IPS-18a (cell line): Measurements from ENCODE around the gene CACNA2D4.

Source experiments
- H3K27ac ChIP-seq: one replicate; pipeline ENCODE4 v1.5.1; 2013; ENCODE audit warnings: low read length
- H3K27me3 ChIP-seq: one replicate; pipeline ENCODE4 v1.6.1; 2013; ENCODE audit warnings: mild to moderate bottlenecking, low read length; ENCODE audit not compliant: control insufficient read depth, insufficient read depth
- H3K36me3 ChIP-seq: one replicate; pipeline ENCODE4 v1.6.1; 2013; ENCODE audit warnings: low read depth, low read length; ENCODE audit not compliant: control insufficient read depth
- H3K4me1 ChIP-seq: one replicate; pipeline ENCODE4 v1.6.1; 2013; ENCODE audit warnings: low read depth, low read length; ENCODE audit not compliant: control insufficient read depth
- H3K4me3 ChIP-seq: one replicate; pipeline ENCODE4 v1.5.1; 2013; ENCODE audit warnings: low read length
- H3K9ac ChIP-seq: one replicate; pipeline ENCODE4 v1.6.1; 2013; ENCODE audit warnings: mild to moderate bottlenecking, low read length, moderate library complexity
- H3K9me3 ChIP-seq: one replicate; pipeline ENCODE4 v1.6.1; 2013; ENCODE audit warnings: low read depth, low read length; ENCODE audit not compliant: control insufficient read depth

CACNA2D4 gene

DNA sequence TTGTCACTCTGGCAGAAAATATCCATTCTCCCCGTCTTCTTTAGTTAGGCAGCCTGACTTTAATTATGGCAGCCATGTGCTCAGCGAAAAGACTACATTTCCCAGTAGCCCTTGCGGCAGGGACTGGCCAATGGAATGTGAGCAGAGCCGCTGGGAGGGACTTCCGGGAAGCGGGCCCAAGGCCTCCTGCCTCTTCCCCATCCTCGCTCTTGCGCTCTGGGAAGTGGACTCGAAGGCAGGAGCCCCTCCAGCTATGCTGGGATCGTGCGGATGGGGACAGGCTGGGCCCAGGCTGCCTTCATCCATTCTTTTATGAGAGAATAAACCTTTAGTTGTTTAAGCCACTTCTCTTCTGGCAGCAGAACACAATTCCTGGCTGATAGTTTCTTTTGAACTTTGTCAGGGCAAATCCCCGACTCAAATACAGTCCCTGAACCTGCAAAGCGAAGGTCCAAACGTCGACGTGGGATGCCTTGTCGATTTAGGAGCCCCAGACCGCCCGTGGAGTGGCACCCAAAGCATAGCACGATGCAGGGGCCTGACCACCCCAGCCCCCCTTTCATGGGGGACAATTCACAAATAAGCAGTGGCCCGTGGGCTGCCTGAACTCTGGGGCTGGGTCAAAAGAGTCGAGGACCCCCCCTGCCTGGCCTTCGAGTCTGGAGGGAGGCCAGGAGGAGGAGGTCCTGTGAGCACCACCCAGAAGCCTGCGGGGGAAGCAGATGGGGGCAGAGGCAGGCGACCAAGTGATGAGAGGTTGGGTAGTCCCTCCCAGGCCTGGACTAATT lies 113.7 kb downstream of the CACNA2D4 start:
- no peak overlapping the region for H3K27ac ChIP-seq
- H3K4me3 ChIP-seq: no peak overlapping the region
- no peaks in the 10 kb centered on the region for H3K27me3 ChIP-seq
- no peaks in the 10 kb centered on the region for H3K36me3 ChIP-seq
- H3K9me3 ChIP-seq: no peaks in the 10 kb centered on the region
- no peak overlapping the region for H3K9ac ChIP-seq
- H3K4me1 ChIP-seq: no peaks in the 10 kb centered on the region

DNA sequence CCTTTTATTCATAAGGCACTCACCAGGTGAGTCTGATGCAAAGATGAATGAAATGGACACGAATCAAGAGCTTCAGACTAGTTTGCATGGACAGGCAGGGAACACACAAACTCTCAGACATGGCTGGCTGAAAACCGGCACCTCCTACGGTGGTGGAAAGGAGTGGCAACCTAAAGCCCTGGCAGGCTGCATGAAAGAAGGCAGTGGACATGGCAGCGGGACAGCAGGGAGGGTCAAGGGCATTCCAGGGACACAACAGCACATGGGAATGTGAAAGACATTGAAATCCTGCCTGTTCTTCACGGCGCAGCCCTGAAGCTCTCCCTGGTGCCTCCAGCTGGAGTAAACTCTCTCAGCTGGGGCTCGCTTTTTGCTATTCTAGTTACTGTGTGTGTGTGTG lies 114.7 kb downstream of the CACNA2D4 start:
- no peaks in the 10 kb centered on the region for H3K4me1 ChIP-seq
- H3K36me3 ChIP-seq: no peaks in the 10 kb centered on the region
- no peak overlapping the region for H3K9ac ChIP-seq
- no peaks in the 10 kb centered on the region for H3K27me3 ChIP-seq
- no peak overlapping the region for H3K27ac ChIP-seq
- no peak overlapping the region for H3K4me3 ChIP-seq
- no peaks in the 10 kb centered on the region for H3K9me3 ChIP-seq

DNA sequence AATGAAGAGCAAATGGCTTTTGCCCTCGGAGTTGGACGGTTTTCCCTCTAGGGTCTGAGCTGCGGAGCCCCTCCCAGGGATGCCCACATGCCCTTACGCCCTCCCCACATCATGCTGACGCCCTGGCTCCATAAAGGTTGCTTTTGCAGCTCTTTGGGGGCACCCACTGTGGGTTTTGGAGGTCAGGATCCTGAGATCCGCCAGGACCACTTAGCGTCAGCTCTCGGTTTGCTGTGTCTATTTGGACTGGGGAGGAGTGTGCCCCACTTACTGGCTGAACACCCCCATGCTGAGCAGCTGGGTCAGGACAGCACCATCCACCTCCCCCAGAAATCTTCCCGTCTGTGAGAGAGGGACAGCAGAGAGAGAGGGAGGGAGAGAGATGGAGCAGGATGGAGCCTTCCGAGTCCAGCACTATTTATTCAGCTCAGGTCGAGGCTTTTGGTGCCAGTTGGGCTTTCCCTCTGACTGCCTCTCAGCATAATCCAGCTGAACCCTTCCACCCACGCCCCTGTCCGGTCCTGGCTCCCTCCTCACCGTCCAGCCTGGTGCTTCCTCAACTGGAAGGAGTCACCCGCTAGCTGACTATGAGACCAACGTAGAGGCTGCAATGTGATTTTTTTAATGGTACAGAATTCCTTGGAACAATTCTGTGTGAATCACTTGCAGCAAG lies 117.0 kb downstream of the CACNA2D4 start:
- Histone ChIP-seq H3K27ac (no peak overlapping the region), H3K9me3 (no peaks in the 10 kb centered on the region), H3K4me1 (no peaks in the 10 kb centered on the region), H3K9ac (no peak overlapping the region), H3K36me3 (no peaks in the 10 kb centered on the region), H3K27me3 (no peaks in the 10 kb centered on the region), H3K4me3 (no peak overlapping the region)

DNA sequence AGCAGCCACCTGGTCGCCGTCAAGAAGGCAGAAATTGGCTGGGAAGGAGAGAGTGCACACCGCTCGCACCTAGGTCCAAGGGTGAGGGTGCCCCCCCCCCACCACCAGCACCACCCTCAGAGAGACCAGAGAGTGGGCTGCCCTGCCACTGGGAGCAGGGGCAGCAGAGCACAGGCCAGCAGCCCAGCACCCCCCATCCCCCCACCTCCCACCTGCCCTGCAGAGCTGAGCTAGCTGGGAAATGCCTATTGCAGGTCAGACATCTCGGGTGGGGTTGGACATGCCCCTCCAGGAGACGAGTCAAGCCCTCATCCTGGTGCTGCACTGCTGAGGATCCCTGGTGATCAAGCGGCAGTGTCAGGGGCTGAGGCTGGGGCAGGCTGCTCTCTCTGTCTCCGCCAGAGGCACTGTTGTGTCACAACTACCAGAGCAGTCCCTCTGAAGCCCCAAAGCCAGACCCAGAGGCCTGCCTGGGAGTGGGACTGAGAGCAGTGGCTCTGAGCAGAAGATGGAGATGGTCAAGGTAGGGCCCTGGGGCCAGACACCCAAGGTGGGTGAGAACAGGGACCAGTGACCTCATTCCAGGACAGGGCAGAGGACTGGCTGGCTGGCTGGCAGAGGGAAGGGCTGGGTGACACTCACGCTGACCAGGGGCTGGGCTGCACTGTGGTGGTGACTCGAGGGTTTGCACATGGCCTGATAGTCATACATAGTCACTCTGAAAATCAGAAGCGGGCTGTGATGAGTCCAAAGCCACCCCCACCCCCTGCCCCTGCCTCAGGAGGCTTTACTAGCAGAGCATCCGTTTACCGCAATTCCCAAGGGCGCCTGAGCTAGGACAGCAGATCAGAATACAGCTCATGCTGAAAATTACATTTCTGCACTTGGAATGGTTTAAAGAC lies 117.8 kb downstream of the CACNA2D4 start:
- no peaks in the 10 kb centered on the region for H3K9me3 ChIP-seq

DNA sequence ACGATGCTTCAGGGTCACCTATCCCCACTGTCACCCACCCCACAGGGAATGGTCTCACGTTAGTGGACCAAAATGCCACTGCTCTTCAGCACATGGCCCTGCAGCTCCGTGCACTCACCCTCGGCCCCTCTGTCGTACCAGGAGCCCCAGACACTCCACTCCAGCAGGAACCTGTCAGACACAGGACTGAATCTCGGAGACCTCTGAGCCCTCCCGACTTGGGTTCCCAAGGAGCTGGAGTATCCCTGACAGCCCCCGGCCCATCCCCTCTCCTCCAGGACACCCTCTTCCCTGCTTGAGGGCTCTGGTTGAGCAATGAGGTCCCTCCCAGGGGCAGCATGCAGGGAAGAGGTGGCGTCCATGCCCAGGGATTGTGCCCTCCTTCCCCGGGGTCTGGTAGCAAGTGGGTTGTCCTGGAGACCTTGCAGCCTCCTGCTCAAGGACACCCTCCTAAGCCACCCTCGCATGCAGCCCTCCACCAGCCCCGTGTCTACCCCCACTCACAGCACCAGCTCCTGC lies 118.5 kb downstream of the CACNA2D4 start:
- no peak overlapping the region for H3K27ac ChIP-seq
- peaks cover 3% of the 10 kb centered on the region for H3K4me1 ChIP-seq
- H3K27me3 ChIP-seq: no peaks in the 10 kb centered on the region
- H3K36me3 ChIP-seq: no peaks in the 10 kb centered on the region
- no peak overlapping the region for H3K9ac ChIP-seq
- H3K9me3 ChIP-seq: no peaks in the 10 kb centered on the region
- no peak overlapping the region for H3K4me3 ChIP-seq

More for the DNA sequence above, 117.8 kb downstream of the CACNA2D4 start:
- H3K4me3 ChIP-seq: no peak overlapping the region
- peaks cover 2% of the 10 kb centered on the region for H3K4me1 ChIP-seq
- no peaks in the 10 kb centered on the region for H3K36me3 ChIP-seq
- H3K27me3 ChIP-seq: no peaks in the 10 kb centered on the region
- no peak overlapping the region for H3K27ac ChIP-seq
- no peak overlapping the region for H3K9ac ChIP-seq

DNA sequence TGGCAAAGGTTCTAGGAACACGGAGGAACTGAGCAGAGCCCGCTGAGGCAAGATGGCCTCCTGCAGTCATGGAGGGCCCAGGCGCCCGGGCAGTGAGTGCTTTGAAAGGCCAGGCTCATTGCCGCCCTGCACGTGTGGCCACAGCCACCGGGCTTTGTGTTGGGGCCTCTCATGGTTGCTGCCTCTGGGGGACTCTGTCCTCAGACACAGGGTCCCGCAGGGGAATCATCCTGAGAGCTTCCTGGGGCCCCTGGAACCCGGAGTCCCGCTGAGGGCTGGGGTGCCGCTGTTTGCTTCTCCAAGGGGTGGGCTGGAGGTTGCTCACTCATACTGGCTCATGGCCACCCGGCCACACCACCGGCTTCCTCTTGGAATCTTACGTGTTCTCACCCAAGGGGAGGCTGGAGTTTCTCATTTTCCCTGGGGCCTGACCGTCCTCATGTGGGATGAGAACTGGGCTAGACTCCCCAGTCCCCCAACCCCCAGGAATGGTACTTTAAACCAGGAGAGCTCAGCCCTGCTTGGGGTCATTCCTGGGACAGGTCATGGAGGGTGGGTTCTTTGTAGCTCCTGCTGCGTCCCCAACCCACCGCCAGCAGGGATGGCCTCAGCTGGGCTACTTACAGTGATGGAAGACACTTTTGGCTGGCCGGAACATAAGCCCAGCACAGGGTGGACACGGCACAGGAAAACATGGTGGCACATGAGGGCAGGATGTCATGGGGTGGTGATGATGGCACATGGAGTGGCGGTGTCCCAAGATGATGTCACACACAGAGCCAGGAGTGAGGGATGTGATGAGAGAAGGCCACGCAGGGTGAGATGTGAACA lies 119.2 kb downstream of the CACNA2D4 start:
- Histone ChIP-seq H3K9me3 (no peaks in the 10 kb centered on the region), H3K27me3 (no peaks in the 10 kb centered on the region), H3K27ac (no peak overlapping the region), H3K4me1 (peaks cover 3% of the 10 kb centered on the region), H3K4me3 (no peak overlapping the region), H3K9ac (no peak overlapping the region), H3K36me3 (no peaks in the 10 kb centered on the region)

DNA sequence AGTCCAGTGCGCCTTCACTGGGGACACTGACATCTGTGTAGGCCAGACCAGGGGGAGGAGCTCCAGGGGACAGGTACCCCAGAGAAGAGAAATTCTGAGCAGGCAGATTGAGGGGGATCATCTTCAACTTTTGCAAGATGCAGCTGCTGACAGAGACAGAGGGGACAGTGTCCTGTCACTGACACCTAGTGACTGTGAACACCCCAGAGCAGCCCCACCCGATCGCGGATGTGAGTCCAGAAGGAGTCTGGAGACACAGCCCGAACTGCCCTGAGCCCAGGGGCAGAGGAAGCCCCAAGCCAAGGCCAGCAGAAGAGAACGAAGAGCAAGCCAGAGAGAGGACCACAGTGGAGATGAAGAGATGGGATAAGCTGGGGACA lies 119.8 kb downstream of the CACNA2D4 start:
- Histone ChIP-seq H3K9me3 (no peaks in the 10 kb centered on the region), H3K36me3 (no peaks in the 10 kb centered on the region), H3K4me1 (peaks cover 3% of the 10 kb centered on the region), H3K4me3 (no peak overlapping the region), H3K27me3 (no peaks in the 10 kb centered on the region), H3K27ac (no peak overlapping the region), H3K9ac (no peak overlapping the region)

DNA sequence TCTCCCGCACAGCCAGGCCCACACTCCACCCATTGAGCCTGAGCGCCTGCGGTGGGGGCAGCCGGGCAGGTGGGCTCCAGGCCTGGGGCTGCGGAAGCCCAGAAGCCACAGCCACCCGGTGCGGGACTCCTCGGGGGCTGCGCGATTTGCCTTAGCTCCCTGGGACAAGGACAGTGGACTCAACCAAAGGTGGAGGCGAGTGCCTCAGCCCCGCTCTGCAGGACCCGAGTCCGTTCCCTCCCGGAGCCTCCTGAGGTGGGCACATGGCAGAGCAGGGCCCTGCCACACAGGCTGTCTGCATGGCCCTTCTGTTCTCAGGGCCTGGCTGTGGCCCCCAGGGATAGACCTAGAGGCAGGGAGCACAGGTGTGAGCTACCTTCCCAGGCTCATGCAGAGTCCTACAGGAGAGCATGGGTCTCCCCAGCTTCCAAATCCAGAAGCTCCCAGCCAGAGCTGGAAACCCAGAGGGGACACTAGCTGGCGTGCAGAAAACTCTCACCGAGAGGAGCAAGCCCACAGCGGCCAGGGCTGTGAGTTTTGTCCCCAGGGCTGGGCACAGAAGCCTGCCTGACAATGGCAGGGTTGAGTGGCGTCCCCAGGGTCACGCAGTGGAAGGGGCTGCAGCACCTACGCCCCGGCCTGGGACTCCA lies 120.3 kb downstream of the CACNA2D4 start:
- no peak overlapping the region for H3K27ac ChIP-seq
- H3K4me3 ChIP-seq: no peak overlapping the region
- peaks cover 3% of the 10 kb centered on the region for H3K4me1 ChIP-seq
- no peaks in the 10 kb centered on the region for H3K27me3 ChIP-seq
- no peaks in the 10 kb centered on the region for H3K9me3 ChIP-seq
- no peaks in the 10 kb centered on the region for H3K36me3 ChIP-seq
- no peak overlapping the region for H3K9ac ChIP-seq

DNA sequence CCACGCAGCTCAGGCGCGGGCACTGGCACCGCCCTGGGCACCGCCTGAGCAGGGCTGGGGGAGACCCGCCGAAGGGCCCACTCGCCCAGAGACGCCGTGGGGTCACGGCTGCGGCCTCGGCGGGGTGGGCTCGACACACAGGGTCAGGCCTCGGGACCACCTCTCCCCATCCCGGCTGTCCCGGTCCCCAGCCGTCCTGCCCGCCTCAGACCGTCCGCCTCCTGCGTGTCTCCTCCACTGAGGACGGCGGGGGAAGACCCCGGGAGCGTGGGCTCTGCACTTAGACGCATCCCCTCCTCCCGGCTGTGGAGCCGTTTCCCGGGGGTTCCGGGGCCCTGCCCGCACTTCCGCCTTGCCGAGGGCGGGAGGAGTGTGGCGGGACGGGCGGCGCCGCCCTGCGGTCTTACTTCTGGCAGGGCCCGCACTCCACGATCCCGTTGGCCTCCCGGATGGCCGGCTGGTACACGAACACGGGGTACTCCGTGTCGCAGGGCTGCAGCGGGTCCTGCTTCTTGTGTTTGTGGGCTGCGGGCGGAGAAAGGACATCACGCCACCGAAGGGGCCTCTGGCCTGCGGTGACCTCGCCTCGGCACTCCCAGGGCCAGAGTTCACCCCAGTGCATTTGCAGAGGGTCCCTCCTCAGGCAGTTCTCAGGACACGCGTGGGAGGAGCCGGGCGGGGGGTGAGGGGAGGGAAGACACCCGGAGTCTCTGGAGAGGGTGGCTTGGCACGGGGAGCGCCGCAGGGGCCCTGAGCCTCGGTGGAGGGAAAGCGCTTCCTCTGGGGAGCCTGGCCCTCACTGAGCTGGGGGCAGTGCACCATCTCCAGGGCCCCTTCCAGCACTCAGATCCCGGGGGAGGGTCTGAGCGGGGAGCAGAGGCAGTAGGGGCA lies 121.2 kb downstream of the CACNA2D4 start:
- Histone ChIP-seq H3K27ac (no peak overlapping the region), H3K4me1 (peaks cover 3% of the 10 kb centered on the region), H3K36me3 (no peaks in the 10 kb centered on the region), H3K9me3 (no peaks in the 10 kb centered on the region), H3K9ac (no peak overlapping the region), H3K27me3 (no peaks in the 10 kb centered on the region), H3K4me3 (no peak overlapping the region)

DNA sequence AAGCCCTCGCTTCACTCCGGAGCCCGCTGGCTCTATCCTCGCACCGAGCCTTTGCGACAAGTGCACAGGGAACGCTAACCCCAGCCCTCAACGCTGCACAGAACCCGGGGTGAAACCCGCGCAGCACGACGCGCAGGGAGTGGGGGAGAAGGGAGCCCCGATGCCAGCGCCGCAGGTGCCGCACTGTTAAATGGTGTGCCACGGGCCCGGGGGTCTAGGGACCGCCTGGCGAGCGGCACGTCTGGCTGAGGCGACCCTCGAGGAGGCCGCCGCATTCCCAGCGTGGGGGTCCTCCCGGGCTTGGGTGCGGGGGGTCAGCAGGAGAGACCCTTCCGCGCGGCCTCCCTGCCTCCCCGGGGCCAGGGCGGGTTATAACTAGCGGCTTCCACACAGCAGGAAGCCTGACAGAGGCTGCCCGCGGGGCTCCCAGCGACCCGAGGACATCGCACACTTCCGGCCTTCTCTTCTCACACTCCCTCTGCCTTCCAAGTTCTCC lies 121.9 kb downstream of the CACNA2D4 start:
- Histone ChIP-seq H3K9ac (no peak overlapping the region), H3K27ac (no peak overlapping the region), H3K4me3 (peak overlapping the region; percentile 25), H3K4me1 (peaks cover 3% of the 10 kb centered on the region), H3K27me3 (no peaks in the 10 kb centered on the region), H3K36me3 (no peaks in the 10 kb centered on the region), H3K9me3 (no peaks in the 10 kb centered on the region)
